Ascending aorta (tissue), 2 donors: ENCODE data around the gene RIN1. TPM values are rescaled to one million over a fixed set of nuclear protein-coding genes. Genes with fewer than 3 reads are reported as not detected.
A peak's percentile ranks its signal among the peaks of the same experiment; 100 is the strongest.
"Not testable (repeated sequence)": the region's sequence is repeated elsewhere in the genome, so short reads cannot be mapped to it uniquely, and the experiment has no call there.

Experiments used
- DNase-seq, 2 donors: peaks; one replicate each; pipeline ENCODE4 v3.0.0-alpha.2; 2019; ENCODE audit warnings: low spot score in 2 of 2
- H3K27ac ChIP-seq, 2 donors: fragments of 200-600 bp; sonication (generic); one replicate each; pipeline ENCODE4 v1.5.1; 2016 to 2017; ENCODE audit warnings: mild to moderate bottlenecking in 1 of 2
- H3K27me3 ChIP-seq: fragments of 200-600 bp; sonication (generic); one replicate; pipeline ENCODE4 v1.5.1; 2017
- H3K36me3 ChIP-seq, 2 donors: fragments of 200-600 bp; sonication (generic); one replicate each; pipeline ENCODE4 v1.5.1; 2016
- H3K4me1 ChIP-seq, 2 donors: fragments of 200-600 bp; sonication (generic); one replicate each; pipeline ENCODE4 v1.5.1; 2016 to 2017; ENCODE audit warnings: mild to moderate bottlenecking in 1 of 2
- H3K4me3 ChIP-seq, 2 donors: fragments of 200-600 bp; sonication (generic); one replicate each; pipeline ENCODE4 v1.5.1; 2016 to 2017; ENCODE audit warnings: mild to moderate bottlenecking in 1 of 2
- H3K9me3 ChIP-seq, 2 donors: fragments of 200-600 bp; sonication (generic); one replicate each; pipeline ENCODE4 v1.5.1; 2016
- intact Hi-C: fragments of 100-400 bp; cut with DNase I; formaldehyde crosslinking; loops from one replicate; pipeline ENCODE4 v1.15.1; 2023
- total RNA-seq: library from RNA; depleted of rRNA; stranded (reverse); fragments of >200 nt; gene quantifications from one replicate; pipeline ENCODE4 v1.1.0, GENCODE V29; 2016
- TF ChIP-seq, protein P1 (sequence below), 3 experiments: fragments of 200-600 bp in 2 of 3; fragments of 450-650 bp in 1 of 3; sonication (generic) in 2 of 3; IDR thresholded peaks; one replicate each; pipeline ENCODE4 v1.5.1; 2016 to 2019; ENCODE audit warnings: antibody characterized with exemption in 3 of 3, mild to moderate bottlenecking in 1 of 3, moderate library complexity in 1 of 3

Gene RIN1
- total RNA-seq, 1 donor from 2014 or later, result 28.5 TPM

GRCh38 chr11:66311965-66312548, 24.2 kb downstream of the RIN1 start:
- Histone ChIP-seq H3K9me3 (no peaks in the 10 kb centered on the region), H3K4me3 (peak overlapping the region; percentile 46 to 70), H3K36me3 (no peaks in the 10 kb centered on the region), H3K4me1 (peaks cover 11 to 13% of the 10 kb centered on the region in 2 donors), H3K27me3 (no peaks in the 10 kb centered on the region), H3K27ac (peak overlapping the region; percentile 65 to 75)
- intact Hi-C loops, result loop anchor here (1.0 to 5.0 kb wide), 4 partner anchors 16 to 75 kb away; partner anchors contain the start of genes BRMS1 and YIF1A
- DNase-seq, result peak; percentile 71 to 93
- TF ChIP-seq, protein P1, sequence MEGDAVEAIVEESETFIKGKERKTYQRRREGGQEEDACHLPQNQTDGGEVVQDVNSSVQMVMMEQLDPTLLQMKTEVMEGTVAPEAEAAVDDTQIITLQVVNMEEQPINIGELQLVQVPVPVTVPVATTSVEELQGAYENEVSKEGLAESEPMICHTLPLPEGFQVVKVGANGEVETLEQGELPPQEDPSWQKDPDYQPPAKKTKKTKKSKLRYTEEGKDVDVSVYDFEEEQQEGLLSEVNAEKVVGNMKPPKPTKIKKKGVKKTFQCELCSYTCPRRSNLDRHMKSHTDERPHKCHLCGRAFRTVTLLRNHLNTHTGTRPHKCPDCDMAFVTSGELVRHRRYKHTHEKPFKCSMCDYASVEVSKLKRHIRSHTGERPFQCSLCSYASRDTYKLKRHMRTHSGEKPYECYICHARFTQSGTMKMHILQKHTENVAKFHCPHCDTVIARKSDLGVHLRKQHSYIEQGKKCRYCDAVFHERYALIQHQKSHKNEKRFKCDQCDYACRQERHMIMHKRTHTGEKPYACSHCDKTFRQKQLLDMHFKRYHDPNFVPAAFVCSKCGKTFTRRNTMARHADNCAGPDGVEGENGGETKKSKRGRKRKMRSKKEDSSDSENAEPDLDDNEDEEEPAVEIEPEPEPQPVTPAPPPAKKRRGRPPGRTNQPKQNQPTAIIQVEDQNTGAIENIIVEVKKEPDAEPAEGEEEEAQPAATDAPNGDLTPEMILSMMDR (IDR thresholded peaks at IDR 0.05), result peak; percentile 80 to 98 (median 98)

- Histone ChIP-seq H3K27me3 (no peaks in the 10 kb centered on the region), H3K36me3 (no peaks in the 10 kb centered on the region), H3K4me1 (peaks cover 5 to 9% of the 10 kb centered on the region in 2 donors), H3K27ac (peak overlapping the region; percentile 65 to 75), H3K4me3 (peak overlapping the region; percentile 46 to 70), H3K9me3 (no peaks in the 10 kb centered on the region)
- intact Hi-C loops, result loop anchor here (5.0 kb wide), 1 partner anchor 76 kb away; no protein-coding TSS in a partner anchor
- DNase-seq, result no peak
- TF ChIP-seq, protein P1 (IDR thresholded peaks at IDR 0.05), result no peak
These were observed 24.7 kb downstream of the RIN1 start for GRCh38 chr11:66311470-66311964.

GRCh38 chr11:66310803-66311440, 25.3 kb downstream of the RIN1 start:
- not testable (repeated sequence) for H3K4me3 ChIP-seq, H3K27ac ChIP-seq, DNase-seq, H3K9me3 ChIP-seq, H3K27me3 ChIP-seq, H3K36me3 ChIP-seq, H3K4me1 ChIP-seq
- intact Hi-C loops, result loop anchor here (5.0 kb wide), 1 partner anchor 76 kb away; no protein-coding TSS in a partner anchor

- H3K4me3 ChIP-seq, result no peak overlapping the region
- intact Hi-C loops, result loop anchor here (5.0 kb wide), 1 partner anchor 77 kb away; no protein-coding TSS in a partner anchor
- TF ChIP-seq, protein P1 (IDR thresholded peaks at IDR 0.05), result no peak
These were observed 25.9 kb downstream of the RIN1 start for GRCh38 chr11:66310324-66310723.

GRCh38 chr11:66309475-66309874, 26.8 kb downstream of the RIN1 start:
- DNase-seq, result no peak

More at GRCh38 chr11:66310324-66310723, 25.9 kb downstream of the RIN1 start:
- Histone ChIP-seq H3K9me3 (no peaks in the 10 kb centered on the region), H3K27ac (no peak overlapping the region), H3K36me3 (no peaks in the 10 kb centered on the region), H3K27me3 (no peaks in the 10 kb centered on the region), H3K4me1 (peaks cover 0 to 5% of the 10 kb centered on the region in 2 donors)
- no peak for DNase-seq

More at GRCh38 chr11:66309475-66309874, 26.8 kb downstream of the RIN1 start:
- H3K4me1 ChIP-seq, result peaks cover 0 to 5% of the 10 kb centered on the region in 2 donors
- no peaks in the 10 kb centered on the region for H3K36me3 ChIP-seq
- no peaks in the 10 kb centered on the region for H3K9me3 ChIP-seq
- H3K27me3 ChIP-seq, result no peaks in the 10 kb centered on the region
- no peak overlapping the region for H3K4me3 ChIP-seq
- intact Hi-C loops, result no loop called here
- TF ChIP-seq, protein P1 (IDR thresholded peaks at IDR 0.05), result no peak
- no peak overlapping the region for H3K27ac ChIP-seq
